CD4-positive, alpha-beta T cell treated with Interleukin-6 at 100 ng/mL for 8 hours (primary cell): ENCODE data around the gene MUTYH.
"Not testable (repeated sequence)": the region's sequence is repeated elsewhere in the genome, so short reads cannot be mapped to it uniquely, and the experiment has no call there.

Experiments used
- DNase-seq: peaks from one replicate; pipeline ENCODE4 v3.0.0-alpha.2; 2020; ENCODE audit warnings: mixed read lengths, low spot score

MUTYH gene

GRCh38 chr1:45321444-45321843, 18.8 kb downstream of the MUTYH start:
- DNase-seq = no peak

GRCh38 chr1:45319761-45320160, 20.5 kb downstream of the MUTYH start:
- no peak for DNase-seq

- no peak for DNase-seq
Measured at GRCh38 chr1:45317166-45317565, 23.1 kb downstream of the MUTYH start.

GRCh38 chr1:45314266-45314665, 26.0 kb downstream of the MUTYH start:
- no peak for DNase-seq

- DNase-seq = no peak
Measured at GRCh38 chr1:45306905-45307304, 33.3 kb downstream of the MUTYH start.

- DNase-seq = no peak
Measured at GRCh38 chr1:45306319-45306718, 33.9 kb downstream of the MUTYH start.

- DNase-seq = no peak
Measured at GRCh38 chr1:45305231-45305630, 35.0 kb downstream of the MUTYH start.

- no peak for DNase-seq
Measured at GRCh38 chr1:45304311-45305081, 35.7 kb downstream of the MUTYH start.

GRCh38 chr1:45303520-45304310, 36.5 kb downstream of the MUTYH start:
- peak; percentile 99 for DNase-seq

- DNase-seq = no peak
Measured at GRCh38 chr1:45302505-45303150, 37.6 kb downstream of the MUTYH start.

- no peak for DNase-seq
Measured at GRCh38 chr1:45300669-45300997, 39.6 kb downstream of the MUTYH start.

GRCh38 chr1:45299981-45300668, 40.1 kb downstream of the MUTYH start:
- peak; percentile 60 for DNase-seq

GRCh38 chr1:45299296-45299695, 40.9 kb downstream of the MUTYH start:
- DNase-seq = no peak

GRCh38 chr1:45297666-45298356, 42.4 kb downstream of the MUTYH start:
- DNase-seq = no peak

GRCh38 chr1:45291716-45292115, 48.5 kb downstream of the MUTYH start:
- DNase-seq = no peak

- not testable (repeated sequence) for DNase-seq
Measured at GRCh38 chr1:45291002-45291401, 49.2 kb downstream of the MUTYH start.

- DNase-seq = not testable (repeated sequence)
Measured at GRCh38 chr1:45286521-45286920, 53.7 kb downstream of the MUTYH start.

GRCh38 chr1:45284858-45285257, 55.4 kb downstream of the MUTYH start:
- not testable (repeated sequence) for DNase-seq

GRCh38 chr1:45282351-45282750, 57.9 kb downstream of the MUTYH start:
- no peak for DNase-seq
